ENCODE results near the gene CAPN2. TPM values are rescaled to one million over a fixed set of nuclear protein-coding genes. Genes with fewer than 3 reads are reported as not detected.

The CAPN2 gene
- total RNA-seq, 8 experiments from 2014 or later, result 46.9 to 180 (median 88.0) TPM

DNA sequence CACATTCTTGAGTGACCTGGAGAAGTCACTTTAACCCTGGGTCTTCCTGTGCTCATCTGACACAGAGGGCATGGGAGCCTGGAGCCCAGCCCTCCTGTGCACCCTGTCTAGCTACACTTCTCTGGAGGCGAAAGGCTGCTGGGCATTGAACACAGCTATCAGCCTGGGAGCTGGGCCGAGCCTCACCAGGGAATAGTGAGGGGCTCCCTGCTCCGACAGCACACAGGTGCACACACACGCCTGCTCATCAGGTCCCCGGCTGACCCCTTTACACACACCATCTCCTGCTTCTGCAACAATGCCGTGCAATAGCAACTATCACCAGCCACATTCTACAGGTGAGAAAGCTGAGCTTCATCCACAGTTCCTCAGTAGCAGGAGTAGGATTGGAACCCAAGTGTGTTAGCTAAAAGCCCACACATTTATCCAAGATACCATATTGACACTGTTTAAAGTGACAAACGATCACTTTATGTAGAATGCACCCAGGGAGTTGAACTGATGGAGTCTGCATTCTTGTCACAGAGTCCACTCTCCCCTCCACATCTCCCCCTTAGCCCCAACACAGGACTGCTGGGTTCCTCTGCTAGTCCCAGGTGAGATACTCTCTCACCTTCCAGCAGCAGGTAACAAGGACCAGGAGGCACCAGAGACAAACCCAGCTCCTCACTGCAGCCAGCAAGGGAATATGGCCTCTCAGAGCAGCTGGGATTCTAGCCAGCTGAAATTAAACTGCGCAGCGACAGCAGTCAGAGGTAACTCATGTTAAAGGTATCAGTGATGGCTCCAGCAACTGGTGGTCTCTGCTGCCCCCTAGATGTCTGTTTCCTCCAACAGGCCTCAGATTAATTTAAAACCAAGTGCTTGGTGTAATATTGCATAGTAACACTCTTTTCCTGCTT, 28.5 kb upstream of the CAPN2 start:
- in situ Hi-C loops (cut with MboI; ENCODE audit: low pct_unique_long_range_greater_than_20kb in 2 of 9, low sequenced_read_pairs in 9 of 9, unreplicated experiment in 9 of 9), result loop anchor here in 3 of 9 experiments (10.0 kb wide), 1 partner anchor 549 kb away; no protein-coding TSS in a partner anchor
- 10 to 100% (median 65%) methylated on average over 2 to 8 of the region's 9 CpGs; no CpG with 5 or more reads in 3 of the 10 experiments for WGBS, 10 experiments
- ATAC-seq (replicated peaks in 6 of 8), result peak; percentile 84 to 99 (median 97)
- Histone ChIP-seq H3K27ac (no peak overlapping the region), H3K4me3 (no peak overlapping the region), H3K4me1 (replicated peaks in 1 of 2) (no peaks in the 10 kb centered on the region)

DNA sequence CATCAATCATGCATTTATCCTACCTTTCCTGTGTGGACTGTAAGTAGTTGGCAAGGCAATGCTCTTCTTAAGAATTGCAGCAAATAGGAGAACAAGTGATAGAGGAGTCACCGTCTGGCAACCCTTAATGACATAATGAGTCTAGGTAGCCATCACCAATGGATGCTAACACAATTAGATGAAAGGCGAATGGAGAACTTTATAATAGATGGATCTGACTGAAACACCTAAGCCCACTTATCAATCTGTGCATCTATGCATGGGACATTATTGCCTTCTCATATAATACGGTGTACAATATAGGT, 27.9 kb upstream of the CAPN2 start:
- peak in 3 of 8 experiments; percentile 15 to 34 (median 33) for ATAC-seq (replicated peaks in 6 of 8)
- H3K4me3 ChIP-seq, result no peak overlapping the region
- 18 to 100% (median 63%) methylated on average over 1 to 3 of the region's 3 CpGs; no CpG with 5 or more reads in 1 of the 10 experiments for WGBS, 10 experiments
- H3K4me1 ChIP-seq (replicated peaks in 1 of 2), result no peaks in the 10 kb centered on the region
- in situ Hi-C loops (cut with MboI; ENCODE audit: low pct_unique_long_range_greater_than_20kb in 2 of 9, low sequenced_read_pairs in 9 of 9, unreplicated experiment in 9 of 9), result loop anchor here in 3 of 9 experiments (10.0 kb wide), 1 partner anchor 550 kb away; no protein-coding TSS in a partner anchor
- no peak overlapping the region for H3K27ac ChIP-seq

DNA sequence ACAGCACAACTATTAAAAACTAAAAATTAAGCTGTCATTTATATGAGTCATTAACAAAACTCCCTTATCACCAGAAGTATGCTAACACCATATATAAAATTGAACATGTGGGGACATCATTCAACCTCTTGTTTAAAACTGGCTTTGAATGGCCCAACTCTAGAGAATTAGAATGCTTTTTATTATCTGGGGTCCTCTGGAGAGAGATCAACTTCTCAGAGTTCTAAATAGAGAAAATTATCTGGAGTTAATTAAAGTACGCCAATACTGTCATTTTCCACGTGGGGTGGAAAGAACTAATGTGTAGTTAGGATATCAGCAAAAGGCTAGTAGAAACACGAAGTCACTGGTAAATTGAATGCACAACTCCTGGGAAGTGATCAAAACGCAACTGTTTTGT, 21.2 kb upstream of the CAPN2 start:
- ATAC-seq (replicated peaks in 6 of 8), result no peak
- no peak overlapping the region for H3K27ac ChIP-seq
- H3K4me1 ChIP-seq (replicated peaks in 1 of 2), result no peaks in the 10 kb centered on the region
- H3K4me3 ChIP-seq, result no peak overlapping the region
- in situ Hi-C loops (cut with MboI; ENCODE audit: low pct_unique_long_range_greater_than_20kb in 2 of 9, low sequenced_read_pairs in 9 of 9, unreplicated experiment in 9 of 9), result no loop called here
- WGBS, 10 experiments, result 25 to 96% (median 68%) methylated on average over 1 to 4 of the region's 4 CpGs; no CpG with 5 or more reads in 1 of the 10 experiments

DNA sequence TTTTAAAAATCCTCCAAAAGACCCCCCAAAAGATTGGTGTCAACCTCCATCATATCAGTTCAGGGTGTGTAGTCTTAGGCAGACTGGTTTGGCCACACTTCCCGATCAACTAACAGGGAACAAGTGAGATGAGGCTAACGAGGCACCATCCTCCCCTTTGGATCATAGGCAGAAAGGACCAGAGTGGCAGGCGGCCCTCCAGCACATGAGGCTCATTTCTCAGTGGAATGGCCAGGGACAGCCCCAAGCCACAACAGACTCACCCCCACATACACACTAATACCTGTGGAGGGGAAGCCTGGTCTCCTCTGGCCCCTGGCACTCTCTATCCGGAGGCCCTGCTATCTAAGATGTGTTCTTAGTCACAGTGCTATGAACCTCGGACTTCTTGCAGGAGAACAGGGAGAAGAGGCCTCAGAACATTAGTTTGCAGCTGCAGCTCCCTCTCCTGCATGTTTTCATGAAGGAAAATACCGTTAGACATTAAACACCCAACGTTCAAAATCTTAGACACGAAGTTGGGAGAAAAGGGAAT, 17.3 kb upstream of the CAPN2 start:
- H3K4me3 ChIP-seq, result no peak overlapping the region
- no peak overlapping the region for H3K27ac ChIP-seq
- no peak for ATAC-seq (replicated peaks in 6 of 8)
- no peaks in the 10 kb centered on the region for H3K4me1 ChIP-seq (replicated peaks in 1 of 2)
- in situ Hi-C loops (cut with MboI; ENCODE audit: low pct_unique_long_range_greater_than_20kb in 2 of 9, low sequenced_read_pairs in 9 of 9, unreplicated experiment in 9 of 9), result no loop called here
- WGBS, 10 experiments, result 53 to 100% (median 75%) methylated on average over 1 to 6 of the region's 8 CpGs; no CpG with 5 or more reads in 1 of the 10 experiments

DNA sequence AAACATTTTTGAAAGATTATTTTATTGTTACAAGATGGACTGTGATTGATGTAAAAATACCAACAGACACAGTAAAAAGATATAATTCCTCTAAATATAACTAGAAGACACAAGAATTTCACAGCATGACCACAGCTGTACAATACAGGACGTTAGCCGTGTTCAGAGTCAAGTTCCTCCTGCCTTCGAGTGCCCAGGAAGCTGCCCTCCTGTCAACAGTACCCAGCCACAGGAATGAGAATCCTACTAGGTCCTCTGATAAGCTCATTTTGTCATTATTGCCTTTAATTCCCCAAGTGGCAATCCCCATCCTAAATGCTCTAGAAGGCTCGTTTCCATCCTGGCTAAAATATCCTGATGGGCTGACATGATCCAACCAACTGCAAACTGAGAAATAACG, 16.4 kb upstream of the CAPN2 start:
- Histone ChIP-seq H3K27ac (no peak overlapping the region), H3K4me1 (replicated peaks in 1 of 2) (peaks cover 4 to 5% of the 10 kb centered on the region in 2 donors), H3K4me3 (no peak overlapping the region)
- in situ Hi-C loops (cut with MboI; ENCODE audit: low pct_unique_long_range_greater_than_20kb in 2 of 9, low sequenced_read_pairs in 9 of 9, unreplicated experiment in 9 of 9), result no loop called here
- WGBS, 10 experiments, result 60 to 92% (median 81%) methylated on average over 1 to 5 of the region's 5 CpGs; no CpG with 5 or more reads in 1 of the 10 experiments
- no peak for ATAC-seq (replicated peaks in 6 of 8)

DNA sequence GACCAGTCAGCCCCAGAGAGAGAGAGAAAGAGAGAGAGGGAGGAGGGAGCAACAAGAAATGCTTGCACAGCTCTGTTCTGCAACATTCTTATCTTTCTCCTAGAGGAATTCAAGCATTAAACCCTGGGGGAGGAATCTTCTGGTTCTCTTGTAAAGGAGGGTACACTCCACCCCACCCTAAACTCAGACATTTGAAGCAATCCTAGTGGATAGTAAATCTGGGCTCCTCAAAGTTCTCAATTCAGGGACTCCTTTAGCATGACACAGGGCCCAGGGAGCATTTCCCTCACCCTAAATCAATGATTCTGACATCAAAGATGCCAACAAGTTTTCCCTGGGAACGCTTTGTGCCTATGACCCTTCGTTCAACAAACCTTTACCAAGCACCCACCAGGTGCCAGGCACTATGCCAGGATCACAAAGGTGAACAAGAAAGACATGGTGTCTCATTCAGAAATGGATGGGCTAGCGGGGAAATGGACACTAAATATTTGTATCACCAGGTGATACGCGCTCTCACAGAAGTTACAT, 11.9 kb upstream of the CAPN2 start:
- 6 to 93% (median 74%) methylated on average over 2 to 5 of the region's 5 CpGs; no CpG with 5 or more reads in 3 of the 10 experiments for WGBS, 10 experiments
- ATAC-seq (replicated peaks in 6 of 8), result peak in 2 of 8 experiments; percentile 2 to 6
- H3K4me1 ChIP-seq (replicated peaks in 1 of 2), result peaks cover 10 to 11% of the 10 kb centered on the region in 2 donors
- no peak overlapping the region for H3K27ac ChIP-seq
- H3K4me3 ChIP-seq, result no peak overlapping the region
- in situ Hi-C loops (cut with MboI; ENCODE audit: low pct_unique_long_range_greater_than_20kb in 2 of 9, low sequenced_read_pairs in 9 of 9, unreplicated experiment in 9 of 9), result no loop called here

DNA sequence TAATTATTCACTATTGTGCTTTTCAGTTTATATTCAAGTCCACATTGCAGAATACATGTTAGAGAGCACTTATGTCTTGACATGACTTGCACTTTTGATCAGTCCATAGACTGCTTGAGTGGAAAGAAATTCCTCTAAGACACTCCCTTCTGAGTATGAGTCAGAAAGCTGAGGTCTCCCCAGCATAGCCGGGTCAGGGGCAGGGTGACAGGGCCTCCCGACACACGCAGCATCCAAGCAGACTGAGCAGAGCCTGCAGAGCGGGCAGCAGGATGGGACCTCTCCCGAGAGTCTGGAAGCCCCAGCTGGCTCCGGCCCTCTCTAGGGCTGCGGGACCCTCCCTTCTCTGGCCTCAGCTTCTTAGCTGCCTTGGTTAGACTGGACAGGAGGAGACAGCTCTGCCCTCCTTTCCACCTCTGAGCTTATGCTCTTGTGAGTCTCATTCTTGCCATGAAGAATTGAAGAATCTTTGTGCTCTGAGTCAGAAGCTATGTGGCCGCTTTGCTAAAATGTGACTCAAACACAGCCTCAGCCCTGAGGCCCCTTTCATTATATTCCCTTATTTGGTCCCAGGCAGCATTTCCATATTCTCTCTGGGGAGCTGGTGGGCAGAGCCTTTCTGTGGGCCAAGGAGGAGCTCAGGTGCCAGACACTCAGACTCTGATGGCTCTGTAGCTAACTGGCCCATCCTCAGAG, 11.2 kb upstream of the CAPN2 start:
- H3K27ac ChIP-seq, result peak overlapping the region; percentile 17 to 52
- peaks cover 10 to 13% of the 10 kb centered on the region in 2 donors for H3K4me1 ChIP-seq (replicated peaks in 1 of 2)
- WGBS, 10 experiments, result 0 to 50% (median 29%) methylated on average over 1 to 6 of the region's 8 CpGs; no CpG with 5 or more reads in 3 of the 10 experiments
- in situ Hi-C loops (cut with MboI; ENCODE audit: low pct_unique_long_range_greater_than_20kb in 2 of 9, low sequenced_read_pairs in 9 of 9, unreplicated experiment in 9 of 9), result no loop called here
- ATAC-seq (replicated peaks in 6 of 8), result peak; percentile 82 to 95 (median 91)
- no peak overlapping the region for H3K4me3 ChIP-seq

DNA sequence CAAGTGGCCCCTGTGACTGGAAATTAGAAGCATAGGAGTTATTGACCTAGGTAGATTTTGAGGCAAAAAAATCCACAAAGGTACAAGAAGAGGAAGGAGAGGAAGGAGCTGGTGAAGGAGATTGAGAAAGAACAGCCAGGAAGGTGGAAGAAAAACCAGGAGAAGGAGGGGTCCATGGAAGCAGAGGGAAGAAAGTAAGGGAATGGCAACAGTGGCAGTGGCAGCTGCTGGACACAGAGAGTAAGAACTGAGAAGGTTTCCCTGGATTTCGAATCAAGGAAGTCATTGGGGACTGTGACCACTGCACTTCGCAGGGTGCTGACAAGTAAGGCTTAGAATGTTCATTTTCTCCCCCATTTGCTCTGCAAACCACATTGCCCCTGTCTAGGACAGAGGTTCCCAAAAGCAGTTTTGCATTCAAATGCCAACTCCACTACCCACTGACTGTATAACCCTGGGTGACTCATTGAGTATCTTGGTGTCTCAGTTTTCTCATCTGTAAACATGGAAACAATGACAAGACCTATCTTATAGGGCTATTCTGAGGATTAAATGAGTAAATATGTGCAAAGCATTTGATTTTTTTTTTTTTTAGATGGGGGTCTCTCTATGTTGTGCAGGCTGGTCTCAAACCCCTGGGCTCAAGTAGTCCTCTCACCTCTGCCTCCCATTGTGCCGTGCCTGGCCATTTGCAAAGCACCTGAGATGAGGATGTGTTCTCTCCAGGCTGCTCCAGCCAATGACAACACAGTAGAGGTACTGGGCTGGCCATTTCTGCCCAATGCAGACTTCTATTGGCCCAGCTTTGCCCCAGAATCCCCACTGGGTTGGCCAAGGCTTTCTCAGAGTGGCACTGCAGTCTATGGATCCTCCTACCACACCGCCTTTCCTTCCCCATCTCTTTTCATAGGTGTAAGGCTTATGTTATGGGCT, 9.3 kb upstream of the CAPN2 start:
- in situ Hi-C loops (cut with MboI; ENCODE audit: low pct_unique_long_range_greater_than_20kb in 2 of 9, low sequenced_read_pairs in 9 of 9, unreplicated experiment in 9 of 9), result no loop called here
- 70 to 100% (median 84%) methylated on average over 1 to 4 of the region's 4 CpGs; no CpG with 5 or more reads in 4 of the 10 experiments for WGBS, 10 experiments
- Histone ChIP-seq H3K27ac (no peak overlapping the region), H3K4me1 (replicated peaks in 1 of 2) (peaks cover 10 to 29% of the 10 kb centered on the region in 2 donors), H3K4me3 (no peak overlapping the region)
- ATAC-seq (replicated peaks in 6 of 8), result no peak

DNA sequence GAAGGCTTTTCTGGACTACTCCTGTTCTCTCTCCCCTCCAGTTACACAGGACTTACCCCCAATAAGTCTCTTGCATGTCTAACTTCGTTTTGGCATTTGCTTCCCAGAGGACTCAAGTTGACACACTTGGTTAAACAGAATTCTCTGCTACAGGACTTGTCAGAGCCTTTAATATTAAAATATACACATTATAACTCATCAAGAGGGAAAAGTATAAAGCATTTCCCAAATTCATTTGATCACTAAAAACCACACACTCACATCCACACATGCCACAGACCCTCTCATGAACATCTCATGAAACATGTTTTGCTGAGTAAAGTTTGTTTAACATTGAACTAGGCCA, 8.7 kb upstream of the CAPN2 start:
- H3K4me1 ChIP-seq (replicated peaks in 1 of 2), result peaks cover 10 to 30% of the 10 kb centered on the region in 2 donors

DNA sequence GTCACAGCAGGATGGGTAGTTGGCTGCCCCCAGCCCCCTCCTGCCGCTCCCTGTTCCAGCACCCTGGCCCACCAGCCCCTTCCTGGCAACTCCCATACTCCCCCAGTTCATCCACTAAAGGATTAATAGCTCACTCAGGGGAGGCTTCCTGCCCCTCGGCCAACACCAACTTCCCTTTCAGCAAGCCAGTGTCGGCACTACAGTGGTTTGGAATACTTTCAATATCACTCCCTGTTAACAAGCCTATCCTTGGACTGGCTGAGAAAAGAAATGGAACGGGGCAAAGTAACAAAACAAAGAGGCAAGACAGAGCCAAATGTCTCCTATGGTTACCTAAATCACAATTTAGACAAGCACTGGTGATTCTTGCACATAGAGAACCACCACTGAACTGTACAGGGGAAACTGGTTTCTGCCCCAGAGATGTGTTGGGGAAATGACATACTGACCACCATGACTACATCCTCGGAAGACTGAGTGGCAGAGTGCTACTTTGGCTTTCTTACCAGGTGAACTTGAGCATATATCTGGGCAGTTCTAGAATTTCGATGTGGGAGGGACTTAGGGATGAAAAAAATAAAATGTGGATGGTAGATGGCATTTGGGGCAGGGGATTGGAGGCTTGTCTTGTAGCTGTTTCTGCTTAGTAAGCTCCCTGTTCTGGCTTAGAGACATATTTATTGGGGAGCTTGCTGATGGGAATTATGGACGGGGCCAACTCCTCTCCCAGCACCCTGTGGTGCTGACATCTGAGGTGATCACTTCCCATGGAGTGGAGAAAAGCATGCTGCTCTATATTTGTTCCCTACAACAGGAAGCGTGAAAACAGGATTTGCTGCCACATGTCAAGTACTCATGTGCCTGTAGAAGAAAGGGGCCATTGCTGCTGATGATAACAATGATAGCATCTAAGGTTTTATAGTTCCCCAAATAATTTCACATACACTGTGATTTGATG, 7.1 kb upstream of the CAPN2 start:
- in situ Hi-C loops (cut with MboI; ENCODE audit: low pct_unique_long_range_greater_than_20kb in 2 of 9, low sequenced_read_pairs in 9 of 9, unreplicated experiment in 9 of 9), result no loop called here
- peaks cover 10 to 30% of the 10 kb centered on the region in 2 donors for H3K4me1 ChIP-seq (replicated peaks in 1 of 2)
- H3K27ac ChIP-seq, result no peak overlapping the region
- no peak for ATAC-seq (replicated peaks in 6 of 8)
- H3K4me3 ChIP-seq, result no peak overlapping the region
- WGBS, 10 experiments, result 40 to 100% (median 78%) methylated on average over 1 to 7 of the region's 8 CpGs; no CpG with 5 or more reads in 2 of the 10 experiments

More for the DNA sequence above, 8.7 kb upstream of the CAPN2 start:
- Histone ChIP-seq H3K27ac (no peak overlapping the region), H3K4me3 (no peak overlapping the region)
- ATAC-seq (replicated peaks in 6 of 8), result no peak
- in situ Hi-C loops (cut with MboI; ENCODE audit: low pct_unique_long_range_greater_than_20kb in 2 of 9, low sequenced_read_pairs in 9 of 9, unreplicated experiment in 9 of 9), result no loop called here
- 29 to 100% (median 54%) methylated on average over 1 of the region's 1 CpG; no CpG with 5 or more reads in 4 of the 10 experiments for WGBS, 10 experiments

All from motor neuron (in vitro differentiated cells).